GM12874 (cell line): ENCODE results near the gene ERG.

ENCODE experiments used
- CTCF ChIP-seq: IDR thresholded peaks from 2 replicates; pipeline ENCODE4 v1.5.1; 2011; ENCODE audit warnings: low read depth, mild to moderate bottlenecking, control low read depth, low read length, moderate library complexity; ENCODE audit not compliant: insufficient read depth

ERG gene

GRCh38 chr21:38384238-38384560 lies 114.1 kb downstream of the ERG start:
- no peak for TF ChIP-seq CTCF

GRCh38 chr21:38383411-38384237 lies 114.7 kb downstream of the ERG start:
- no peak for TF ChIP-seq CTCF

- no peak for TF ChIP-seq CTCF
Measured at GRCh38 chr21:38380481-38381137, 117.7 kb downstream of the ERG start.

GRCh38 chr21:38379147-38379546 lies 119.1 kb downstream of the ERG start:
- TF ChIP-seq CTCF = no peak

- TF ChIP-seq CTCF = no peak
Measured at GRCh38 chr21:38377165-38378088, 120.8 kb downstream of the ERG start.

- no peak for TF ChIP-seq CTCF
Measured at GRCh38 chr21:38376693-38377092, 121.6 kb downstream of the ERG start.

GRCh38 chr21:38376235-38376634 lies 122.0 kb downstream of the ERG start:
- no peak for TF ChIP-seq CTCF
